Activated CD4-positive, alpha-beta T cell treated with anti-CD3 and anti-CD28 coated beads, Interleukin-10, Interleukin-2, amounts not matched to agents 100 ng/mL and 50 ng/mL, durations not matched to agents 16 hours and 8 hours (primary cell): Measurements from ENCODE around the gene BEND6.
"Not testable (repeated sequence)": the region's sequence is repeated elsewhere in the genome, so short reads cannot be mapped to it uniquely, and the experiment has no call there.

ENCODE experiments used
- DNase-seq: peaks from one replicate; pipeline ENCODE4 v3.0.0-alpha.2; 2020

The BEND6 gene

GRCh38 chr6:56986611-56987010 lies 31.7 kb downstream of the BEND6 start:
- DNase-seq, result no peak

GRCh38 chr6:56988145-56988544 lies 33.2 kb downstream of the BEND6 start:
- DNase-seq, result no peak

GRCh38 chr6:56992036-56992435 lies 37.1 kb downstream of the BEND6 start:
- DNase-seq, result no peak

- no peak for DNase-seq
Observed at GRCh38 chr6:56992703-56993102, 37.8 kb downstream of the BEND6 start.

GRCh38 chr6:56995347-56995902 lies 40.5 kb downstream of the BEND6 start:
- no peak for DNase-seq

GRCh38 chr6:56996401-56996800 lies 41.5 kb downstream of the BEND6 start:
- DNase-seq, result no peak

- DNase-seq, result no peak
Observed at GRCh38 chr6:56999049-56999448, 44.1 kb downstream of the BEND6 start.

GRCh38 chr6:56999748-57000147 lies 44.8 kb downstream of the BEND6 start:
- DNase-seq, result not testable (repeated sequence)

GRCh38 chr6:57002197-57002596 lies 47.3 kb downstream of the BEND6 start:
- DNase-seq, result no peak

GRCh38 chr6:57004292-57004691 lies 49.4 kb downstream of the BEND6 start:
- no peak for DNase-seq

- no peak for DNase-seq
Observed at GRCh38 chr6:57006101-57006500, 51.2 kb downstream of the BEND6 start.

- DNase-seq, result not testable (repeated sequence)
Observed at GRCh38 chr6:57008069-57008468, 53.2 kb downstream of the BEND6 start.

- no peak for DNase-seq
Observed at GRCh38 chr6:57013521-57013926, 58.6 kb downstream of the BEND6 start.

GRCh38 chr6:57017069-57017468 lies 62.2 kb downstream of the BEND6 start:
- no peak for DNase-seq

GRCh38 chr6:57017841-57018240 lies 62.9 kb downstream of the BEND6 start:
- DNase-seq, result no peak

GRCh38 chr6:57019434-57019833 lies 64.5 kb downstream of the BEND6 start:
- DNase-seq, result no peak

GRCh38 chr6:57021086-57021720 lies 66.3 kb downstream of the BEND6 start:
- DNase-seq, result peak; percentile 58

- no peak for DNase-seq
Observed at GRCh38 chr6:57024321-57024720, 69.4 kb downstream of the BEND6 start.

- no peak for DNase-seq
Observed at GRCh38 chr6:57024775-57025174, 69.9 kb downstream of the BEND6 start.

GRCh38 chr6:57026001-57026400 lies 71.1 kb downstream of the BEND6 start:
- DNase-seq, result no peak

GRCh38 chr6:57027301-57027700 lies 72.4 kb downstream of the BEND6 start:
- no peak for DNase-seq

GRCh38 chr6:57029213-57029612 lies 74.3 kb downstream of the BEND6 start:
- DNase-seq, result no peak

- DNase-seq, result no peak
Observed at GRCh38 chr6:57033228-57033627, 78.3 kb downstream of the BEND6 start.

GRCh38 chr6:57035549-57035948 lies 80.6 kb downstream of the BEND6 start:
- no peak for DNase-seq

- DNase-seq, result no peak
Observed at GRCh38 chr6:57038906-57039305, 84.0 kb downstream of the BEND6 start.
